GM12878 (cell line): ENCODE data around the gene CALHM3. TPM values are rescaled to one million over a fixed set of nuclear protein-coding genes. Genes with fewer than 3 reads are reported as not detected.

ENCODE experiments used
- BACH1 ChIP-seq: fragments of 450-650 bp; IDR thresholded peaks from 2 replicates; pipeline ENCODE4 v1.6.1; 2017; ENCODE audit warnings: mild to moderate bottlenecking, borderline replicate concordance
- CBFB ChIP-seq: IDR thresholded peaks from 2 replicates; pipeline ENCODE4 v1.6.1; 2016; ENCODE audit warnings: antibody characterized with exemption, low read depth
- CBX3 ChIP-seq: fragments of 200-600 bp; sonication (generic); IDR thresholded peaks from 2 replicates; pipeline ENCODE4 v1.6.1; 2016; ENCODE audit warnings: low read depth, borderline replicate concordance
- DPF2 ChIP-seq: fragments of 450-650 bp; IDR thresholded peaks from 2 replicates; pipeline ENCODE4 v1.6.1; 2017; ENCODE audit warnings: mild to moderate bottlenecking
- GABPA ChIP-seq: IDR thresholded peaks from 2 replicates; pipeline ENCODE4 v1.6.1; 2014; ENCODE audit warnings: antibody characterized with exemption, low read depth, mild to moderate bottlenecking, inconsistent platforms
- HDAC2 ChIP-seq: fragments of 200-600 bp; sonication (generic); IDR thresholded peaks from 2 replicates; pipeline ENCODE4 v1.6.1; 2017
- HDAC6 ChIP-seq: fragments of 200-600 bp; sonication (generic); IDR thresholded peaks from one replicate; pipeline ENCODE4 v1.8.0; 2017; ENCODE audit warnings: antibody characterized with exemption; ENCODE audit not compliant: unreplicated experiment
- MTA3 ChIP-seq: IDR thresholded peaks from 2 replicates; pipeline ENCODE4 v1.6.1; 2012; ENCODE audit warnings: low read length, inconsistent platforms, borderline replicate concordance
- MYB ChIP-seq: fragments of 150-350 bp; IDR thresholded peaks from 2 replicates; pipeline ENCODE4 v1.6.1; 2014; ENCODE audit warnings: mild to moderate bottlenecking, low read depth, low read length, borderline replicate concordance
- NBN ChIP-seq: fragments of 450-650 bp; IDR thresholded peaks from 2 replicates; pipeline ENCODE4 v1.6.1; 2016
- NFXL1 ChIP-seq: fragments of 450-650 bp; IDR thresholded peaks from 2 replicates; pipeline ENCODE4 v1.6.1; 2017; ENCODE audit warnings: antibody characterized with exemption, mild to moderate bottlenecking, borderline replicate concordance
- NR2F1 ChIP-seq: fragments of 450-650 bp; conservative IDR thresholded peaks from 2 replicates; pipeline ENCODE4 v1.6.1; 2017; ENCODE audit warnings: mild to moderate bottlenecking
- RCOR1 ChIP-seq: conservative IDR thresholded peaks from 2 replicates; pipeline ENCODE4 v1.6.1; 2012; ENCODE audit warnings: low read depth, low read length, improper control_type of control experiment
- RUNX3 ChIP-seq: IDR thresholded peaks from 2 replicates; pipeline ENCODE4 v1.6.1; 2012; ENCODE audit warnings: low read length, inconsistent platforms
- SMAD5 ChIP-seq: IDR thresholded peaks from 2 replicates; pipeline ENCODE4 v1.6.1; 2016; ENCODE audit warnings: antibody characterized with exemption, low read depth
- SMARCA5 ChIP-seq: fragments of 450-650 bp; IDR thresholded peaks from 2 replicates; pipeline ENCODE4 v1.6.1; 2017; ENCODE audit warnings: mild to moderate bottlenecking
- SREBF2 ChIP-seq: IDR thresholded peaks from 2 replicates; pipeline ENCODE4 v1.6.1; 2012; ENCODE audit warnings: mild to moderate bottlenecking, low read length
- TAF1 ChIP-seq: IDR thresholded peaks from 2 replicates; pipeline ENCODE4 v1.6.1; 2011; ENCODE audit warnings: mild to moderate bottlenecking, low read depth, low read length, borderline replicate concordance
- TCF12 ChIP-seq: IDR thresholded peaks from 2 replicates; pipeline ENCODE4 v1.6.1; 2011; ENCODE audit warnings: low read depth, mild to moderate bottlenecking, low read length
- TCF7 ChIP-seq: IDR thresholded peaks from 2 replicates; pipeline ENCODE4 v1.6.1; 2014; ENCODE audit warnings: antibody characterized with exemption, borderline replicate concordance
- YY1 ChIP-seq: IDR thresholded peaks from 2 replicates; pipeline ENCODE4 v1.6.1; 2011; ENCODE audit warnings: low read depth, mild to moderate bottlenecking, low read length
- ZBTB4 ChIP-seq: fragments of 450-650 bp; formaldehyde crosslinking; IDR thresholded peaks from 2 replicates; pipeline ENCODE4 v1.4.0; 2022; ENCODE audit warnings: mild to moderate bottlenecking, moderate library complexity
- ZZZ3 ChIP-seq: IDR thresholded peaks from 2 replicates; pipeline ENCODE4 v1.6.1; 2011; ENCODE audit warnings: low read depth; ENCODE audit not compliant: control insufficient read depth, insufficient read length
- polyA plus RNA-seq, 11 experiments: library from polyadenylated mRNA; depleted of rRNA in 4 of 11; unstranded in 6 of 11; stranded (reverse) in 5 of 11; fragments of >200 nt; fragmentation: Nextera tagmentation in 4 of 11; fragmentation: Illumina TruSeq in 1 of 11; extraction: Ambion mirVana in 4 of 11; extraction: Trizol in 1 of 11; gene quantifications; 1 replicate in 1 of 11; 2 replicates in 10 of 11; pipeline versions ENCODE4 v1.2.1 to v1.2.3, GENCODE V29; 2011 to 2016; ENCODE audit warnings: inconsistent platforms in 2 of 11, missing spikeins in 2 of 11, low read depth in 1 of 11
- total RNA-seq, 4 experiments: library from RNA; depleted of rRNA in 3 of 4; stranded (reverse); fragments of >200 nt in 3 of 4; fragmentation: Illumina TruSeq in 1 of 4; extraction: Trizol in 1 of 4; gene quantifications; 2 replicates each; pipeline versions ENCODE4 v1.2.1 to v1.2.3, GENCODE V29; 2013 to 2021
- TF ChIP-seq, protein P1 (sequence below): fragments of 450-650 bp; IDR thresholded peaks from 2 replicates; pipeline ENCODE4 v1.6.1; 2017; ENCODE audit warnings: low read depth, mild to moderate bottlenecking, moderate library complexity
- TF ChIP-seq, protein P2 (sequence below): fragments of 450-650 bp; conservative IDR thresholded peaks from 2 replicates; pipeline ENCODE4 v1.6.1; 2017; ENCODE audit warnings: mild to moderate bottlenecking, moderate library complexity
- TF ChIP-seq, protein P3 (sequence below): fragments of 450-650 bp; IDR thresholded peaks from 2 replicates; pipeline ENCODE4 v1.6.1; 2017; ENCODE audit warnings: borderline replicate concordance

CALHM3 gene
- total and polyA plus RNA-seq, 10 of the 15 experiments (the other 5 are each of a cell fraction or from before 2014, with no cell fraction given): 0.03 to 0.42 (median 0.11) TPM; not detected in 5

DNA sequence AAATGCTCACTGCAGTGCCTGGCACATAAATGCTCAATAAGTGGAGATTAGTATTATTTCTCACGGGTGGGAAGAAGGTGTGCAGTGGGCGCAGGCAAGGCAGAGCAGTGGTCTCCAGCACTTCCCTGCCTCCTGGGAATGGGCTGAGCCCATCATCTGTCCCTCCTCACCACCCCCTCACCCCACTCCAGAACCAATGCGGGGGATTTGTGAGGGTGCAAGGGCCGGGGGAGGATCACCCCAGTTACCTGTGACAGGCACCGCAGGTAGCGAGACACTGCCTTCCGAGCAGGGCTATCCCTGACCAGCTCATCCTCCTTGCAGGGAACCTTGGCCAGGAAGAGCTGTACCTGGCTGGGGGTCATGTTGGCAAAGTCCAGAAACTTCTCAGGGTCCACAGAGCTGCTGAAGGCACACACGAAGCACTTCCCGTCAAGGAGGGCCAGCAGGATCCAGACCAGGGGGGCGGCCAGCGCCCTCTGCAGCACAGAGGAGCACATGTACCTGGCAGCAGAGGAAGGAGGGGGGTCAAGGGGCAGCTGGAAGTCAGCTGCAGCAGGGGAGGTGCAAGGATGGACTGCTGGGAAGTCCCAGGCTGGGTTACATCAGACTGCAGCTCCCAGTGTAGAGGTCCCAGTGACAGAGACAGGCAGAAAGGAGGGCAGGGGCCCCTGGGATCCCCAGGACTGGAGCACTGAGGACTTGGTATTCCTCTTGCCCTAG is 2.8 kb downstream of the CALHM3 start (continued):
- no peak for TF ChIP-seq CBX3
- TF ChIP-seq TAF1: no peak
- no peak for TF ChIP-seq RUNX3
- TF ChIP-seq HDAC2: no peak
- TF ChIP-seq, protein P1, sequence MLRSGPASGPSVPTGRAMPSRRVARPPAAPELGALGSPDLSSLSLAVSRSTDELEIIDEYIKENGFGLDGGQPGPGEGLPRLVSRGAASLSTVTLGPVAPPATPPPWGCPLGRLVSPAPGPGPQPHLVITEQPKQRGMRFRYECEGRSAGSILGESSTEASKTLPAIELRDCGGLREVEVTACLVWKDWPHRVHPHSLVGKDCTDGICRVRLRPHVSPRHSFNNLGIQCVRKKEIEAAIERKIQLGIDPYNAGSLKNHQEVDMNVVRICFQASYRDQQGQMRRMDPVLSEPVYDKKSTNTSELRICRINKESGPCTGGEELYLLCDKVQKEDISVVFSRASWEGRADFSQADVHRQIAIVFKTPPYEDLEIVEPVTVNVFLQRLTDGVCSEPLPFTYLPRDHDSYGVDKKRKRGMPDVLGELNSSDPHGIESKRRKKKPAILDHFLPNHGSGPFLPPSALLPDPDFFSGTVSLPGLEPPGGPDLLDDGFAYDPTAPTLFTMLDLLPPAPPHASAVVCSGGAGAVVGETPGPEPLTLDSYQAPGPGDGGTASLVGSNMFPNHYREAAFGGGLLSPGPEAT: 0 out of 2 replicates have a peak, but pooled peaks have one; percentile 15
- TF ChIP-seq RCOR1: no peak
- TF ChIP-seq ZZZ3: no peak
- no peak for TF ChIP-seq BACH1
- peak; percentile 68; the same call in 1 of the 2 replicates for TF ChIP-seq TCF12
- TF ChIP-seq ZBTB4: no peak
- no peak for TF ChIP-seq DPF2
- no peak for TF ChIP-seq SREBF2
- TF ChIP-seq MYB: no peak
- no peak for TF ChIP-seq GABPA
- TF ChIP-seq NBN: 0 out of 2 replicates have a peak, but pooled peaks have one; percentile 50
- no peak for TF ChIP-seq YY1
- no peak for TF ChIP-seq HDAC6
- no peak for TF ChIP-seq SMARCA5
- TF ChIP-seq MTA3: no peak
- TF ChIP-seq, protein P2, sequence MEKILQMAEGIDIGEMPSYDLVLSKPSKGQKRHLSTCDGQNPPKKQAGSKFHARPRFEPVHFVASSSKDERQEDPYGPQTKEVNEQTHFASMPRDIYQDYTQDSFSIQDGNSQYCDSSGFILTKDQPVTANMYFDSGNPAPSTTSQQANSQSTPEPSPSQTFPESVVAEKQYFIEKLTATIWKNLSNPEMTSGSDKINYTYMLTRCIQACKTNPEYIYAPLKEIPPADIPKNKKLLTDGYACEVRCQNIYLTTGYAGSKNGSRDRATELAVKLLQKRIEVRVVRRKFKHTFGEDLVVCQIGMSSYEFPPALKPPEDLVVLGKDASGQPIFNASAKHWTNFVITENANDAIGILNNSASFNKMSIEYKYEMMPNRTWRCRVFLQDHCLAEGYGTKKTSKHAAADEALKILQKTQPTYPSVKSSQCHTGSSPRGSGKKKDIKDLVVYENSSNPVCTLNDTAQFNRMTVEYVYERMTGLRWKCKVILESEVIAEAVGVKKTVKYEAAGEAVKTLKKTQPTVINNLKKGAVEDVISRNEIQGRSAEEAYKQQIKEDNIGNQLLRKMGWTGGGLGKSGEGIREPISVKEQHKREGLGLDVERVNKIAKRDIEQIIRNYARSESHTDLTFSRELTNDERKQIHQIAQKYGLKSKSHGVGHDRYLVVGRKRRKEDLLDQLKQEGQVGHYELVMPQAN: no peak
- TF ChIP-seq TCF7: no peak
- TF ChIP-seq SMAD5: no peak
- no peak for TF ChIP-seq CBFB
- TF ChIP-seq NFXL1: no peak
- peak; percentile 85 for TF ChIP-seq NR2F1
- TF ChIP-seq, protein P3, sequence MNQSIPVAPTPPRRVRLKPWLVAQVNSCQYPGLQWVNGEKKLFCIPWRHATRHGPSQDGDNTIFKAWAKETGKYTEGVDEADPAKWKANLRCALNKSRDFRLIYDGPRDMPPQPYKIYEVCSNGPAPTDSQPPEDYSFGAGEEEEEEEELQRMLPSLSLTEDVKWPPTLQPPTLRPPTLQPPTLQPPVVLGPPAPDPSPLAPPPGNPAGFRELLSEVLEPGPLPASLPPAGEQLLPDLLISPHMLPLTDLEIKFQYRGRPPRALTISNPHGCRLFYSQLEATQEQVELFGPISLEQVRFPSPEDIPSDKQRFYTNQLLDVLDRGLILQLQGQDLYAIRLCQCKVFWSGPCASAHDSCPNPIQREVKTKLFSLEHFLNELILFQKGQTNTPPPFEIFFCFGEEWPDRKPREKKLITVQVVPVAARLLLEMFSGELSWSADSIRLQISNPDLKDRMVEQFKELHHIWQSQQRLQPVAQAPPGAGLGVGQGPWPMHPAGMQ: no peak
